WTC11 (cell line): ENCODE data around the gene SLC16A13. TPM values are rescaled to one million over a fixed set of nuclear protein-coding genes. Genes with fewer than 3 reads are reported as not detected.

Experiments used
- ATAC-seq: fragments of 200-7000 bp; cut with Tn5 transposase; 2 replicates; pipeline ENCODE4 v1.10.0; 2021; ENCODE audit warnings: mild to moderate bottlenecking, moderate library complexity
- CTCF ChIA-PET: fragments of 300-600 bp; sonication (Branson Sonifier 250); formaldehyde crosslinking; loops from one replicate; lab custom pipeline; 2021; ENCODE audit warnings: antibody characterized with exemption; lab: Charles Lee
- POLR2A ChIA-PET: fragments of 350-600 bp; sonication (Branson Sonifier 250); formaldehyde crosslinking; loops from one replicate; lab custom pipeline; 2021; ENCODE audit warnings: antibody characterized with exemption; lab: Charles Lee
- DNase-seq: peaks from one replicate; pipeline ENCODE4 v3.0.0; 2021; ENCODE audit warnings: low spot score
- H3K27ac Mint-ChIP-seq: 2 replicates; pipeline ENCODE4 v1.8.0; 2021; ENCODE audit warnings: mixed read lengths
- H3K27me3 Mint-ChIP-seq: 2 replicates; pipeline ENCODE4 v1.8.0; 2021; ENCODE audit warnings: low read depth, mild to moderate bottlenecking, moderate library complexity, mixed read lengths
- H3K36me3 Mint-ChIP-seq: 2 replicates; pipeline ENCODE4 v1.8.0; 2021; ENCODE audit warnings: mixed read lengths
- H3K4me1 Mint-ChIP-seq: 2 replicates; pipeline ENCODE4 v1.8.0; 2022; ENCODE audit warnings: mixed read lengths
- H3K4me3 Mint-ChIP-seq: 2 replicates; pipeline ENCODE4 v1.8.0; 2021; ENCODE audit warnings: mild to moderate bottlenecking, moderate library complexity, mixed read lengths
- H3K9me3 Mint-ChIP-seq: 2 replicates; pipeline ENCODE4 v1.8.0; 2021; ENCODE audit warnings: mixed read lengths
- CREM ChIP-seq: sonication (generic); formaldehyde crosslinking; IDR thresholded peaks from 2 replicates; pipeline ENCODE4 v1.8.1; 2022; ENCODE audit warnings: mild to moderate bottlenecking, missing genetic modification reagents, moderate library complexity
- FOXK1 ChIP-seq: sonication (generic); formaldehyde crosslinking; IDR thresholded peaks from 2 replicates; pipeline ENCODE4 v1.8.0; 2022; ENCODE audit warnings: mild to moderate bottlenecking, moderate library complexity, missing genetic modification reagents
- HMGXB4 ChIP-seq: sonication (generic); formaldehyde crosslinking; IDR thresholded peaks from 2 replicates; pipeline ENCODE4 v1.8.1; 2023; ENCODE audit warnings: mild to moderate bottlenecking, moderate library complexity, missing genetic modification reagents
- NFYB ChIP-seq: sonication (generic); formaldehyde crosslinking; conservative IDR thresholded peaks from 2 replicates; pipeline ENCODE4 v1.8.0; 2022; ENCODE audit warnings: low read depth, missing genetic modification reagents
- NR1H2 ChIP-seq: sonication (generic); formaldehyde crosslinking; IDR thresholded peaks from 2 replicates; pipeline ENCODE4 v1.9.0; 2021; ENCODE audit warnings: mild to moderate bottlenecking, moderate library complexity, missing genetic modification reagents
- TP53 ChIP-seq: sonication (generic); formaldehyde crosslinking; IDR thresholded peaks from 2 replicates; pipeline ENCODE4 v1.8.1; 2023; ENCODE audit warnings: mild to moderate bottlenecking, missing genetic modification reagents
- ZNF423 ChIP-seq: fragments of 250-450 bp; sonication (Bioruptor Pico); IDR thresholded peaks from 2 replicates; pipeline ENCODE4 v2.1.2; 2022; ENCODE audit warnings: mild to moderate bottlenecking, moderate library complexity
- total RNA-seq: library from RNA; stranded (reverse); gene quantifications from 3 replicates; pipeline ENCODE4 v1.2.3, GENCODE V29; 2021
- TF ChIP-seq, protein P1 (sequence below): sonication (generic); formaldehyde crosslinking; IDR thresholded peaks from 2 replicates; pipeline ENCODE4 v1.8.1; 2023; ENCODE audit warnings: mild to moderate bottlenecking, missing genetic modification reagents, moderate library complexity
- TF ChIP-seq, protein P2 (sequence below): sonication (generic); formaldehyde crosslinking; conservative IDR thresholded peaks from 2 replicates; pipeline ENCODE4 v1.8.1; 2023; ENCODE audit warnings: mild to moderate bottlenecking, low read depth, missing genetic modification reagents, moderate library complexity
- TF ChIP-seq, protein P3 (sequence below): sonication (generic); formaldehyde crosslinking; IDR thresholded peaks from 2 replicates; pipeline ENCODE4 v1.8.0; 2022; ENCODE audit warnings: mild to moderate bottlenecking, missing genetic modification reagents
- TF ChIP-seq, protein P4 (sequence below): fragments of 200-600 bp; IDR thresholded peaks from 2 replicates; pipeline ENCODE4 v1.8.0; 2022; ENCODE audit warnings: antibody characterized with exemption

Gene SLC16A13
- total RNA-seq, 1 experiment from 2014 or later: 5.2 TPM

DNA sequence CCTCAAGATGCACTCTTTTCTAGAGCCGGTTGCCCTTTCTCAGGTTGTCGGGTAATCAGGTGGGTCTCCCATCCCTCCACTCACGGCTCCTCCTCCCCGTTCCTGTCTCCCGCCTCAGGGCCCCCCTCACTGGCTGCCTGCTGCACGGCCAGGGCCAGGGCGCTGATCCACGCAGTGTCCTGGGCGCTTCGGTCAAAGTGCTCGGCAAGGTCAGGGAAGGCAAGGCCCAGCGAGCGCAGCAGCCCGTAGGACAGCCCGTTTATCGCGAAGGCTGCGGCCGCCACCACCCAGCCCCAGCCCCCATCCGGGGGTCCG, 7.3 kb downstream of the SLC16A13 start (continued):
- TF ChIP-seq, protein P1, sequence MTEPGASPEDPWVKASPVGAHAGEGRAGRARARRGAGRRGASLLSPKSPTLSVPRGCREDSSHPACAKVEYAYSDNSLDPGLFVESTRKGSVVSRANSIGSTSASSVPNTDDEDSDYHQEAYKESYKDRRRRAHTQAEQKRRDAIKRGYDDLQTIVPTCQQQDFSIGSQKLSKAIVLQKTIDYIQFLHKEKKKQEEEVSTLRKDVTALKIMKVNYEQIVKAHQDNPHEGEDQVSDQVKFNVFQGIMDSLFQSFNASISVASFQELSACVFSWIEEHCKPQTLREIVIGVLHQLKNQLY: no peak

DNA sequence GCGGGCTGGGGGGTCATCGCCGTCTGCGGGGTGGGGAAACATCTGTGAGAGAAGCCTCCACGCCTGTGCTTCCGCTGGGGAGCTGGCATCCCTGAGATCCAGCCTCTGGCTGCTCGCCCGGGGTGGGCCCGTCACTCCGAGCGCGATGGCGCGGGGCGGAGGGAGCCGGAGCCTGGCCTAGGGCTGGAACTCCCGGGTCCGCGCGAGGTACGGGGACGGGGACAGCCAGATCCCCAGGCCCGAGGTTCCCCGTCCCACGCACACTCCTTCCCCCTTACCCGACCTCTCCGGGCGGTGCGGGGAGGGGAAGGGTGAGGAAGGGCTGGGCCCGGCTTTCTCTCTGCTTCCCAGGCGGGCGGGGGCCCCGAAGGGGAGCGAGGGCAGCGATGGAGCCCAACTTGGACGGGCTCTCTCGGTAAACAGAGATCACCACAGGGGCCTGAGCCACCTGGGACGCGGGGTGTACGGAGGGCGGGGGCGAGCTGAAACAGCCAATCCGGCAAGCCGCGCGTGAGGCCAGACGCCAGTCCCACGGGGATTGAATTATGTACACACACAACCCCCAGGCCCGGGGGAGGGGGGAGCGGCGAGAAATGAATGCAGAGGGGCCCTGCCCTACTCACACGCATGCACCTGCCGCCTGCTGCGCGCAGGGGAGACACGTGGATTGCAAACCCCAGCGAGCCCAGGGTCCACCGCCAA, 7.8 kb downstream of the SLC16A13 start, which contains the start of gene SLC16A11:
TSS of gene SLC16A11 (minus strand) at position 596 of the 702 bp plus-strand sequence. CDS start at position 17, 579 bp downstream.
- H3K4me1 Mint-ChIP-seq: peaks cover 21% of the 10 kb centered on the region
- peaks cover 57% of the 10 kb centered on the region for H3K27me3 Mint-ChIP-seq
- no peak within 1 kb of the TSS for H3K27ac Mint-ChIP-seq
- ATAC-seq (peak; percentile 16), DNase-seq (peak; percentile 41)
- H3K36me3 Mint-ChIP-seq: no peaks in the 10 kb centered on the region
- peak within 1 kb of the TSS; percentile 66 for H3K4me3 Mint-ChIP-seq
- ChIA-PET POLR2A (no interaction called here), CTCF (interaction anchor here (0.8 to 3.9 kb wide), 7 partner anchors 8 to 134 kb away, joined by 3 to 104 read pairs (median 6); no protein-coding TSS in a partner anchor)
- TF ChIP-seq HMGXB4 (CRISPR knock-in tag) (peak; percentile 62), ZNF423 (CRISPR knock-in tag) (peak; percentile 78), NFYB (CRISPR knock-in tag) (no peak), FOXK1 (CRISPR knock-in tag) (peak; percentile 12; the same call in 1 of the 2 replicates), TP53 (CRISPR knock-in tag) (no peak)
- TF ChIP-seq, protein P2, sequence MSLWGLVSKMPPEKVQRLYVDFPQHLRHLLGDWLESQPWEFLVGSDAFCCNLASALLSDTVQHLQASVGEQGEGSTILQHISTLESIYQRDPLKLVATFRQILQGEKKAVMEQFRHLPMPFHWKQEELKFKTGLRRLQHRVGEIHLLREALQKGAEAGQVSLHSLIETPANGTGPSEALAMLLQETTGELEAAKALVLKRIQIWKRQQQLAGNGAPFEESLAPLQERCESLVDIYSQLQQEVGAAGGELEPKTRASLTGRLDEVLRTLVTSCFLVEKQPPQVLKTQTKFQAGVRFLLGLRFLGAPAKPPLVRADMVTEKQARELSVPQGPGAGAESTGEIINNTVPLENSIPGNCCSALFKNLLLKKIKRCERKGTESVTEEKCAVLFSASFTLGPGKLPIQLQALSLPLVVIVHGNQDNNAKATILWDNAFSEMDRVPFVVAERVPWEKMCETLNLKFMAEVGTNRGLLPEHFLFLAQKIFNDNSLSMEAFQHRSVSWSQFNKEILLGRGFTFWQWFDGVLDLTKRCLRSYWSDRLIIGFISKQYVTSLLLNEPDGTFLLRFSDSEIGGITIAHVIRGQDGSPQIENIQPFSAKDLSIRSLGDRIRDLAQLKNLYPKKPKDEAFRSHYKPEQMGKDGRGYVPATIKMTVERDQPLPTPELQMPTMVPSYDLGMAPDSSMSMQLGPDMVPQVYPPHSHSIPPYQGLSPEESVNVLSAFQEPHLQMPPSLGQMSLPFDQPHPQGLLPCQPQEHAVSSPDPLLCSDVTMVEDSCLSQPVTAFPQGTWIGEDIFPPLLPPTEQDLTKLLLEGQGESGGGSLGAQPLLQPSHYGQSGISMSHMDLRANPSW (CRISPR knock-in tag): no peak
- TF ChIP-seq, protein P3, sequence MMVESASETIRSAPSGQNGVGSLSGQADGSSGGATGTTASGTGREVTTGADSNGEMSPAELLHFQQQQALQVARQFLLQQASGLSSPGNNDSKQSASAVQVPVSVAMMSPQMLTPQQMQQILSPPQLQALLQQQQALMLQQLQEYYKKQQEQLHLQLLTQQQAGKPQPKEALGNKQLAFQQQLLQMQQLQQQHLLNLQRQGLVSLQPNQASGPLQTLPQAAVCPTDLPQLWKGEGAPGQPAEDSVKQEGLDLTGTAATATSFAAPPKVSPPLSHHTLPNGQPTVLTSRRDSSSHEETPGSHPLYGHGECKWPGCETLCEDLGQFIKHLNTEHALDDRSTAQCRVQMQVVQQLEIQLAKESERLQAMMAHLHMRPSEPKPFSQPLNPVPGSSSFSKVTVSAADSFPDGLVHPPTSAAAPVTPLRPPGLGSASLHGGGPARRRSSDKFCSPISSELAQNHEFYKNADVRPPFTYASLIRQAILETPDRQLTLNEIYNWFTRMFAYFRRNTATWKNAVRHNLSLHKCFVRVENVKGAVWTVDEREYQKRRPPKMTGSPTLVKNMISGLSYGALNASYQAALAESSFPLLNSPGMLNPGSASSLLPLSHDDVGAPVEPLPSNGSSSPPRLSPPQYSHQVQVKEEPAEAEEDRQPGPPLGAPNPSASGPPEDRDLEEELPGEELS (CRISPR knock-in tag): 0 out of 2 replicates have a peak, but pooled peaks have one; percentile 10
- no peaks in the 10 kb centered on the region for H3K9me3 Mint-ChIP-seq

GRCh38 chr17:7045492-7046126, 9.8 kb downstream of the SLC16A13 start:
- no peak overlapping the region for H3K27ac Mint-ChIP-seq
- TF ChIP-seq, protein P4, sequence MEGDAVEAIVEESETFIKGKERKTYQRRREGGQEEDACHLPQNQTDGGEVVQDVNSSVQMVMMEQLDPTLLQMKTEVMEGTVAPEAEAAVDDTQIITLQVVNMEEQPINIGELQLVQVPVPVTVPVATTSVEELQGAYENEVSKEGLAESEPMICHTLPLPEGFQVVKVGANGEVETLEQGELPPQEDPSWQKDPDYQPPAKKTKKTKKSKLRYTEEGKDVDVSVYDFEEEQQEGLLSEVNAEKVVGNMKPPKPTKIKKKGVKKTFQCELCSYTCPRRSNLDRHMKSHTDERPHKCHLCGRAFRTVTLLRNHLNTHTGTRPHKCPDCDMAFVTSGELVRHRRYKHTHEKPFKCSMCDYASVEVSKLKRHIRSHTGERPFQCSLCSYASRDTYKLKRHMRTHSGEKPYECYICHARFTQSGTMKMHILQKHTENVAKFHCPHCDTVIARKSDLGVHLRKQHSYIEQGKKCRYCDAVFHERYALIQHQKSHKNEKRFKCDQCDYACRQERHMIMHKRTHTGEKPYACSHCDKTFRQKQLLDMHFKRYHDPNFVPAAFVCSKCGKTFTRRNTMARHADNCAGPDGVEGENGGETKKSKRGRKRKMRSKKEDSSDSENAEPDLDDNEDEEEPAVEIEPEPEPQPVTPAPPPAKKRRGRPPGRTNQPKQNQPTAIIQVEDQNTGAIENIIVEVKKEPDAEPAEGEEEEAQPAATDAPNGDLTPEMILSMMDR: peak; percentile 69
- TF ChIP-seq CREM (no peak), NR1H2 (no peak)
- H3K27me3 Mint-ChIP-seq: peaks cover 53% of the 10 kb centered on the region
- peak overlapping the region; percentile 80 for H3K4me3 Mint-ChIP-seq
- ChIA-PET CTCF (interaction anchor here (0.6 to 3.9 kb wide), 47 partner anchors 9 to 671 kb away, joined by 3 to 104 read pairs (median 4); partner anchors contain the start of genes ACADVL, ACAP1, ASGR1 and ASGR2), POLR2A (interaction anchor here (0.5 to 0.6 kb wide), 2 partner anchors 10 to 95 kb away, joined by 3 to 9 read pairs; partner anchors contain the start of gene SLC16A13)
- ATAC-seq (no peak), DNase-seq (no peak)
- H3K36me3 Mint-ChIP-seq: no peaks in the 10 kb centered on the region
- H3K4me1 Mint-ChIP-seq: peaks cover 19% of the 10 kb centered on the region
- no peaks in the 10 kb centered on the region for H3K9me3 Mint-ChIP-seq
